Activated CD8-positive, alpha-beta T cell treated with anti-CD3 and anti-CD28 coated beads for 36 hours (primary cell): ENCODE results near the gene DISP2. TPM values are rescaled to one million over a fixed set of nuclear protein-coding genes. Genes with fewer than 3 reads are reported as not detected.
A peak's percentile ranks its signal among the peaks of the same experiment; 100 is the strongest.

Experiments
- ATAC-seq: fragments of 200-7000 bp; cut with Tn5 transposase; one replicate; pipeline ENCODE4 v1.10.0; 2021; ENCODE audit warnings: mild to moderate bottlenecking, moderate library complexity
- CTCF ChIA-PET: fragments of 350-600 bp; sonication (Branson Sonifier 250); formaldehyde crosslinking; loops from one replicate; lab custom pipeline; 2021; ENCODE audit warnings: antibody characterized with exemption; lab: Charles Lee
- POLR2A ChIA-PET: fragments of 350-600 bp; sonication (Branson Sonifier 250); formaldehyde crosslinking; loops from one replicate; lab custom pipeline; 2021; ENCODE audit warnings: antibody characterized with exemption; lab: Charles Lee
- DNase-seq: peaks from one replicate; pipeline ENCODE4 v3.0.0-alpha.2; 2020
- H3K27ac Mint-ChIP-seq: one replicate; pipeline ENCODE4 v1.8.0; 2021; ENCODE audit warnings: mild to moderate bottlenecking, mixed read lengths
- H3K27me3 Mint-ChIP-seq: one replicate; pipeline ENCODE4 v1.8.0; 2021; ENCODE audit warnings: mixed read lengths
- H3K36me3 Mint-ChIP-seq: one replicate; pipeline ENCODE4 v1.8.0; 2021; ENCODE audit warnings: low read depth, mixed read lengths
- H3K4me1 Mint-ChIP-seq: one replicate; pipeline ENCODE4 v1.8.0; 2021; ENCODE audit warnings: low read depth, mixed read lengths
- H3K4me3 Mint-ChIP-seq: one replicate; pipeline ENCODE4 v1.8.0; 2021; ENCODE audit warnings: mild to moderate bottlenecking, moderate library complexity, mixed read lengths
- H3K9me3 Mint-ChIP-seq: one replicate; pipeline ENCODE4 v1.8.0; 2021; ENCODE audit warnings: mixed read lengths
- intact Hi-C: fragments of 100-400 bp; cut with micrococcal nuclease; formaldehyde crosslinking; loops from one replicate; pipeline ENCODE4 v1.10.0; 2022
- total RNA-seq, 2 experiments: library from RNA; stranded (reverse); gene quantifications; one replicate each; pipeline ENCODE4 v1.2.3, GENCODE V29; 2021
- TF ChIP-seq, protein P1 (sequence below): fragments of 200-600 bp; IDR thresholded peaks from one replicate; pipeline ENCODE4 v1.8.0; 2022; ENCODE audit warnings: antibody characterized with exemption, mild to moderate bottlenecking

Gene DISP2
- total RNA-seq, 2 experiments from 2014 or later: 0.09 to 0.20 TPM

DNA sequence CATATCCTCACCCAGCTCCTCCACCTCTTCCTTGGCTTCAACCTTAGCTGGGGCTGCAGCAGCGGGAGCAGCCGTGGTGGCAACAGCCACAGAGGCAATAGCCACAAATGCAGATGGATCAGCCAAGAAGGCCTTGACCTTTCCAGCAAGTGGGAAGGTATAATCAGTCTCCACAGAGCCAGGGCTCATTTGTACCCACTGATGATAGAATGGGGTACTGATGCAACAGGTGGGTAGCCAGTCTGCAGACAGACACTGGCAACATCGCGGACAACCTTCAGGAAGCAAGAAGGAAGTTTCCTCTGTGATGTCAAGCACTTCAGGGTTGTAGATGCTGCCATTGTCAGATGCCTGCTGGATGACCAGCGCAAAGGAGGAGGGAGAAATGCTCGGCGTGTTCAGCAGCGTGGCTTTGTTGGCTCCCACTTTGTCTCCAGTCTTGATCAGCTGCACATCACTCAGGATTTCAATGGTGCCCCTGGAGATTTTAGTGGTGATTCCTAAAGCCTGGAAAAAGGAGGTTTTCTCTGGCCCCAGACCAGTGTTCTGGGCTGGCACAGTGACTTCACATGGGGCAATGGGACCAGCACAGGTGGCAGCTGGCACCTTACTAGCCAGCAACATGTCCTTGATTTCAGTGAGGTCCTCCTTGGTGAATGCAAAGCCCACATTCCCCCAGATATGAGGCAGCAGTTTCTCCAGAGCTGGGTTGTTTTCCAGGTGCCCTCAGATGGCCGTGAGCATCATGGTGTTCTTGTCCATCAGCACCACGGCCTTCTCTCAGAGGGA is 45.5 kb upstream of the DISP2 start:
- no peak overlapping the region for H3K4me3 Mint-ChIP-seq
- no peaks in the 10 kb centered on the region for H3K36me3 Mint-ChIP-seq
- peaks cover 30% of the 10 kb centered on the region for H3K4me1 Mint-ChIP-seq
- POLR2A ChIA-PET: interaction anchor here (0.9 to 1.4 kb wide), 3 partner anchors 13 to 273 kb away, joined by 3 to 5 read pairs (median 4); partner anchors contain the start of gene SRP14
- H3K9me3 Mint-ChIP-seq: no peaks in the 10 kb centered on the region
- intact Hi-C loops: no loop called here
- TF ChIP-seq, protein P1, sequence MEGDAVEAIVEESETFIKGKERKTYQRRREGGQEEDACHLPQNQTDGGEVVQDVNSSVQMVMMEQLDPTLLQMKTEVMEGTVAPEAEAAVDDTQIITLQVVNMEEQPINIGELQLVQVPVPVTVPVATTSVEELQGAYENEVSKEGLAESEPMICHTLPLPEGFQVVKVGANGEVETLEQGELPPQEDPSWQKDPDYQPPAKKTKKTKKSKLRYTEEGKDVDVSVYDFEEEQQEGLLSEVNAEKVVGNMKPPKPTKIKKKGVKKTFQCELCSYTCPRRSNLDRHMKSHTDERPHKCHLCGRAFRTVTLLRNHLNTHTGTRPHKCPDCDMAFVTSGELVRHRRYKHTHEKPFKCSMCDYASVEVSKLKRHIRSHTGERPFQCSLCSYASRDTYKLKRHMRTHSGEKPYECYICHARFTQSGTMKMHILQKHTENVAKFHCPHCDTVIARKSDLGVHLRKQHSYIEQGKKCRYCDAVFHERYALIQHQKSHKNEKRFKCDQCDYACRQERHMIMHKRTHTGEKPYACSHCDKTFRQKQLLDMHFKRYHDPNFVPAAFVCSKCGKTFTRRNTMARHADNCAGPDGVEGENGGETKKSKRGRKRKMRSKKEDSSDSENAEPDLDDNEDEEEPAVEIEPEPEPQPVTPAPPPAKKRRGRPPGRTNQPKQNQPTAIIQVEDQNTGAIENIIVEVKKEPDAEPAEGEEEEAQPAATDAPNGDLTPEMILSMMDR: no peak
- CTCF ChIA-PET: interaction anchor here (1.3 to 23.8 kb wide), 9 partner anchors 8 to 273 kb away, joined by 3 to 595 read pairs (median 8); partner anchors contain the start of genes CCDC9B and INAFM2
- ATAC-seq: no peak
- no peak overlapping the region for H3K27ac Mint-ChIP-seq
- no peaks in the 10 kb centered on the region for H3K27me3 Mint-ChIP-seq
- no peak for DNase-seq

DNA sequence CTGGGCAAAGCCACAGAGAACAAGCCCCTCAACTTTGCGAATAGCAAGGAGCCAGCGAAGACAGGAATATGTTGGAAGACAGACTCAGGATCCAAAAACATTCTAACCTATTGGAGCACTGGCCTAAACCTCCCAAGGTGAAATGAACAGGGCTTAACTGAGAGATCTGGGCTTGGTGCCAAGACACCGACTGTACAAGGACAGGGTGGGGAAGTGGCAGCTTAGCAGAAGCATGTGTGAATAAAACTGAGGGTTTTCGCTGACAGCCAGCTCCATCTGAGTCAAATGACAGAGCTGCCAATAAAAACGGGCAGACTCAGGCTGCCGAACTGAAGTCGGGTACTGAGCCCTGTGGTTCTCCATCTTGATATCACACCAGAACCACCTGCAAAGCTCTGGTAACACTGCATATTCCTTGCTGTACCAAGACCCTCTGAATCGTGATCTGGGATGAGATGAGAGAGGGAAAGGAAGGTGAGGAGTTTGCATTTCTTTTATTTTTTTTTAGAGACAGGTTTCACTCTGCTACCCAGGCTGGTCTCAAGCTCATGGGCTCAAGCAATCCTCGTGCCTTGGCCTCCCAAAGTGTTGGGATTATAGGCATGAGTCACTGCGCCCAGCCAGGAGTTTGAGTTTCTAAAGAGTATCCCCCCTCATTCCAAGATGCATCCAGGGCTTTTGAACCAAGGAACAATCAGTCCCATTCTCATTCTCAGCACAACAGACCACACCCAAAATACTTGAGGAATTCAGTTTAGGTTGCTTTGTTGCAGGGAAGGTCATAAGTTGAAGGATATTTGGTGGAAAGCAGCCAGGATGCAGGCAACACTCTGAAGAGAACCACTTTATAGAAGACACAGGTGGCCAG is 44.3 kb upstream of the DISP2 start:
- CTCF ChIA-PET: interaction anchor here (0.7 to 23.8 kb wide), 6 partner anchors 7 to 128 kb away, joined by 3 to 595 read pairs (median 80); partner anchors contain the start of genes CCDC9B and INAFM2
- H3K9me3 Mint-ChIP-seq: no peaks in the 10 kb centered on the region
- DNase-seq (peak; percentile 60), ATAC-seq (peak; percentile 35)
- no peak overlapping the region for H3K4me3 Mint-ChIP-seq
- H3K4me1 Mint-ChIP-seq: peaks cover 29% of the 10 kb centered on the region
- no peaks in the 10 kb centered on the region for H3K27me3 Mint-ChIP-seq
- TF ChIP-seq, protein P1: no peak
- intact Hi-C loops: no loop called here
- POLR2A ChIA-PET: interaction anchor here (0.7 to 1.4 kb wide), 3 partner anchors 9 to 274 kb away, joined by 3 to 5 read pairs (median 4); partner anchors contain the start of gene SRP14
- no peak overlapping the region for H3K27ac Mint-ChIP-seq
- no peaks in the 10 kb centered on the region for H3K36me3 Mint-ChIP-seq

DNA sequence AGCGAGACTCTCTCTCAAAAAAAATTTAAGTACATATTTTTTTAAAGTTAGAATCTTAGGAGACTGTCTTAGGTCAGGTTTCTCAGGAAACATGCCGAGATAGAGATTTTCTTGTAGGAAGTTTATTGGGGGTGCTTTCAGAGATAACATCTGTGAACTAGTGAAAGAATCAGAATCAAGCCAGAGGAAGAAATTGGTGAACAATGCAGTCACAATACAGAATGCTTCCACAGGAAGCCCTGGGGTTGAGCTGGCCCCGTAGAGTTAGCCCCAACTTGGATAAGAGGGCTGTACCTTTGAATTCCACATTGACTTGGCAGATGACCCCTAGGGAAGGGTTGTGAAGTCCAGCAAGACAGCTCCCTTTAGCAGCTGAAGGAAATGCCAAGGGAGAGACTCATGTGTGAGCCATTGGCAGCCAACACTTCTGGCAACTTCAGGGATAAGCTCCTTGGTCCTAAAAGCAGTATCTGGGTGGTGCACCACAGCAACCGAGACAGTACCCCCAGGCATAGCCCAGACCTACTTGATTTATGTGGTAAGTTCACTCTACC is 43.2 kb upstream of the DISP2 start:
- ChIA-PET POLR2A (no interaction called here), CTCF (interaction anchor here (0.9 to 23.8 kb wide), 6 partner anchors 6 to 269 kb away, joined by 3 to 595 read pairs (median 80); partner anchors contain the start of genes CCDC9B and INAFM2)
- TF ChIP-seq, protein P1: no peak
- intact Hi-C loops: no loop called here
- H3K36me3 Mint-ChIP-seq: no peaks in the 10 kb centered on the region
- ATAC-seq (no peak), DNase-seq (no peak)
- no peak overlapping the region for H3K4me3 Mint-ChIP-seq
- H3K27ac Mint-ChIP-seq: no peak overlapping the region
- H3K9me3 Mint-ChIP-seq: no peaks in the 10 kb centered on the region
- H3K4me1 Mint-ChIP-seq: peaks cover 18% of the 10 kb centered on the region
- H3K27me3 Mint-ChIP-seq: no peaks in the 10 kb centered on the region

DNA sequence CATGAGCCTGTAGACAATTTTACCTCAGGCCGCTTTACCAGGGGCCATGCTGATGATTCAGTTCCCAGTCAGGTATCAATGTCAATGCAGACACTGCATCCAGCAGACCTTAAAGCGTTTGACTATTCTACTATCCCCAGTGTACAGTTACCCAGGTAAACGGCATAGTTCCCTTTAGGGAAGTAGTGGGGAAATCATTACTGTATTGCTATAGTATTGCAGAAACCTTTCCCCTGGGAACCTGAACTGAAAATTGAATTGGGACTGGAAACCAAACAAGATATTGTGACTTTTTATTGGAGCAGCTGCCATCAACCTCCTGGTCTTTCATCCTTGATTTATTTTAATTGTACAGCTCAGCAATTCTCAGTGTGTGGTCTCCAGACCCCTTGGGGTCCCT is 41.1 kb upstream of the DISP2 start:
- H3K4me1 Mint-ChIP-seq: peaks cover 22% of the 10 kb centered on the region
- POLR2A ChIA-PET: interaction anchor here (1.9 kb wide), 1 partner anchor 9 kb away, joined by 9 read pairs; the partner anchor contains the start of gene PLCB2
- ATAC-seq: no peak

More for the DNA sequence above, 41.1 kb upstream of the DISP2 start:
- Mint-ChIP-seq H3K27ac (no peak overlapping the region), H3K36me3 (no peaks in the 10 kb centered on the region), H3K4me3 (no peak overlapping the region), H3K27me3 (no peaks in the 10 kb centered on the region), H3K9me3 (no peaks in the 10 kb centered on the region)
- CTCF ChIA-PET: interaction anchor here (1.0 to 23.8 kb wide), 3 partner anchors 20 to 43 kb away, joined by 3 to 595 read pairs (median 376); partner anchors contain the start of gene CCDC9B
- intact Hi-C loops: no loop called here
- TF ChIP-seq, protein P1: no peak
- no peak for DNase-seq
